Epithelial cell of prostate (primary cell): Measurements from ENCODE around the gene REEP6.
"Not testable (repeated sequence)": the region's sequence is repeated elsewhere in the genome, so short reads cannot be mapped to it uniquely, and the experiment has no call there.

Source experiments
- DNase-seq: peaks from one replicate; pipeline ENCODE4 v3.0.0-alpha.2; 2011; ENCODE audit warnings: low read depth, low spot score
- H3K27ac ChIP-seq: fragments of 450-650 bp; 2 replicates; pipeline ENCODE4 v1.5.1; 2017; ENCODE audit warnings: mild to moderate bottlenecking

The REEP6 gene

DNA sequence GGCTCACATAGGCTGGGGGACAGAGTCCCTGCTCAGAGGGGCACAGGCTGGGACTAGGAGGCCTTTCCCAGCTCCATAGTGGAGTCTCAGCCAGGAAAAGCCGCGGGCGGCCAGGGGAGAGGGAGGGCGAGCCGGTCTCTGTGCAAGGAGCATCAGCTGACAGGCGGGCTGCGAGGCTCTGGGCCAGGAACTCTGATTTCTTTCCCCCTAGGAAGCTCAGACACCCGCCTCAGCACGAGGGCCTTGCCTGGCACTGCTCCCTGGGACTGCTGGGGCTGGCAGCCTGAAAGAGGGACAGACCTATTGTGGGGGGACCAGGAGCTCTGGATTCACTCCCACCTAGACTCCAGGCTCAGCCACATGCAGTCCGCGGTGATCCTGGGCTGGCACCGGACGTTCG is 30.7 kb downstream of the REEP6 start:
- DNase-seq: no peak

DNA sequence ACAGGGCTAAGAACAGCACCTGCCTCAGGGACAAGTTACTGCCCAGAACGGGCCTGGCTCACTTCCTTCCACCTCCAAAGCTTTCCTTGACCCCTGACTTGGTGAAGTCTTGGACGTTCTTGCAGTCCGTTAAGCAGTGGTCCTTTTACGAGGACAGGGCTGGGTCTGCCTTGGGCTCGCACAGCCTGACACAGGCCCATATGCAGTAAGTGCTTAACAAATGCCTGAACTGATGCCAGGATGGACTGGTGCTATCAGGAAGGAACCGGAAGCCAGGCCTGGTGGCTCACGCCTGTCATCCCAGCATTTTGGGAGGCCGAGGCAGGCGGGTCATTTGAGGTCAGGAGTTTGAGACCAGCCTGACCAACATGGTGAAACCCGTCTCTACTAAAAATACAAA is 31.1 kb downstream of the REEP6 start:
- H3K27ac ChIP-seq: no peak overlapping the region
- DNase-seq: no peak

More for the DNA sequence above, 30.7 kb downstream of the REEP6 start:
- no peak overlapping the region for H3K27ac ChIP-seq

DNA sequence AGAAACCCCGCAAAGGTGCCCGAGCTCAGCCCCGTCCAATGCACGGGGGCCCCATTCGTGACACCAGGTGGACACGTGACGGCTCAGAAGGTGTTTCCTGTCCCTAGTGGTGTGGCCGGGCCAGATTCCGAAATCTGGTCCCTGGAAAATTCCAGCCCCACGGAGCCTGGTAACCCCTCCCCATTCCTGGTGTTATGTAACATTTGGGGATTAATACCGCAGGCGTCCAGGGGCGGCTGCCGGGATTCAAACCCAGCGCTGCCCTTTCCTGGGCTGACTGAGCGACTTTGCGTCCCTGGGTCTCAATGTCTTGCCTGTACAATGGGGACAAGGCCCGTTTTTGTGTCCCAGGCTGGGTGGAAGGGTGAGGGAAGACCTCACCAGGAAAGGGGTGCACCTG is 31.9 kb downstream of the REEP6 start:
- no peak for DNase-seq
- H3K27ac ChIP-seq: no peak overlapping the region

DNA sequence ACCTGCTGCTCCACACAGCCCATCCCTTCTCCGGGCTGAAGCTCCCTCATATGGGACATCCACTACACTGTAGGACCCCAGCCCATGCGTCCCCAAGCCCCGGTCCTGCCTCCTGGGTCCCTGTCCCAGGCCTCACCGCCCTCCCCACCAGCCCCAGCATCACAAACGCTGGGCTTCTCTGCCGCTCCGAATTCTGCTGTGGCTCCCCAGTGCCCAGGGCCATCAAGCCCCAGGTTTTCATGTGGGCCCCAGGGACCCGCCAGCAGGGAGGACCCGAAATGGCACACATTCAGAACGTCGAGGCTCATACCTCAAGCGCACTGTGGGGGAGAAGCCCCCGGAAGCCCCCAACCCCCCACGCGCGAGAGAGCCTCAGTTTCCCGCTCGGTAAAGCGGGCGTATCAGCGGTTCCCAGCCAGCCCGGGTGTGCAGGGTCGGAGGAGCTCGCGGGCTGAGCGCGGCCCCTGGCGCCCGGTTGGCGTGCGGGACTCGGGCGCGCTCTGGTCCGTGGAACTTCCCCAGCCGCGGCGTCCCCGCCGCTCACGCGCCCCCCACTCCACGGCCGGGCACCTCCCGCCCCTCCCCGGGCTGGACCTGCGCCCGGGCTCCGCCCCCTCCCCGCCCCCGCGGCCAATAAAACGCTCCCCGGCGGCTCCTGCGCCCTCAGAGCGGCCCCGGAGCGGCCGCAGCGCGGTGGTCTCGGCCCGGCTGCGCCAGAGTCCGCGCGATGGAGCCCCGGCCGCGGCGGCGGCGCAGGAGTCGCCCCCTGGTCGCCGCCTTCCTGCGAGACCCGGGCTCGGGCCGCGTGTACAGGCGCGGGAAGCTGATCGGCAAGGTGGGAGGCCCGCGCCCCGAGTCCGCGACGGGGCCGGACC is 32.7 kb downstream of the REEP6 start, which contains the start of gene PLK5:
Gene PLK5 (plus strand): TSS at position 666 of the 875 bp plus-strand sequence. CDS start 2,920 bp downstream, outside the sequence.
- DNase-seq: no peak
- H3K27ac ChIP-seq: no peak within 1 kb of the TSS

DNA sequence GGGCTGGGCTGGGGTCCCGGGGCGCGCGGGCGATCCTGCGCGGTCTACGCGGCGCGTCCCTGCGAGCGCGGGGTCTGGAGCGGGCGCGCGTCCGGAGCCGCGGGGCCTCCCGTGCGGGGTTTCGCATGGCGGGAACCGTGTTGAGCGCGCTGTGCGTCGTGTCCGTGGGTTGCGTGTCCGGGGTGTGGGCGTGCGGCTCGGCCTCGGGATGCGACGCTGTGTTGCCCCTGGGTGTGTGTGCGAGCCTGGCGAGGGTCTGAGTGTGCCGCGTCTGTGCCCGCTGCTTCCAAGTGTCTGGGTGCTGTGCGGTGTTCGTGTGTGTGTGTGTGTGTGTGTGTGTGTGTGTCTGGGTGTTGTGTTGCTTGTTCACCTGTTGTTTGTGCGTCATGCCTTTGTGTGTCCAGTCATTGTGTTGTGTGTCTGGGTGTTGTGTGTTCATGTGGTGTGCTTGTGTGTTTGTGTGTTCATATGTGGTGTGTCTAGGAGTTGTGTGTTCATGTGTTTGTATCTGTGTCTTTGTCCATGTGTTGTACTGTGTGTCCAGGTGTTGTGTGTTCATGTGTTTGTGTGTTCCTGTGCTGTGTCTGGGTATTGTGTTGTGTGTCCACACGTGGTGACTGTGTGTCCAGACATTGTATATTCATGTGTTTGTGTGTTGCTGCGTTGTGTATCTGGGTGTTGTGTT is 33.4 kb downstream of the REEP6 start:
- no peak for DNase-seq
- H3K27ac ChIP-seq: no peak overlapping the region

DNA sequence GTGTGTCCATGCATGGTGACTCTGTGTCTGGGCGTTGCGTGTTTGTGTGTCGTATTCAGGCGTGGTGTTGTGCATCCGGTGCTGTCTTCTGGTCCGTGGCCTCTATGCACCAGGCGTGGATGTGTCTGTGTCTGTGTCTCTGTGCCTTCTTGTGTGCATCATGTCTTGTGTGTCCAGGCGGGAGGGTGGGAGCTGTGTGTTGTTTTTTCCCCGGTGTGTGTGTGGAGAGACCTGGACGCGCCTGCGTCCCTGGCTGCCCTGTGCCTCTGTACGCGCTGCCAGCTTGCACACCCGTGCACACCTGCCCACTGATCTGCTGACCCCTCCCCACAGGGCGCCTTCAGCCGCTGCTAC is 34.0 kb downstream of the REEP6 start:
- DNase-seq: no peak
- no peak overlapping the region for H3K27ac ChIP-seq

DNA sequence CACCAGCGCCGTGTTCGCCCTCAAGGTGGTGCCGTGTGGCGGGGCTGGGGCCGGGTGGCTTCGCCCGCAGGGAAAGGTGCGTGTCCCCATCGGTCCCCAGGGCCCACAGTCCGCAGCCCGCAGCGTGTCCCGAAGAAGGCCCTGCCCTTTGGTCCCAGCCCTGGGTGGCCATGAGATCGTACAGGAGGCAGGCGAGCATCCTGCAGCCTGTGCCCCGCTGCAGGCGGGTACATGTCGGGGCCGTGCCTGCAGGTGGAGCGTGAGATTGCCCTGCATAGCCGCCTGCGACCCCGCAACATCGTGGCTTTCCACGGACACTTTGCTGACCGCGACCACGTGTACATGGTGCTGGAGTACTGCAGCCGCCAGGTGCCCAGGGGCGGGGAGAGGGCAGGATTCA is 34.4 kb downstream of the REEP6 start:
- no peak for DNase-seq
- no peak overlapping the region for H3K27ac ChIP-seq

DNA sequence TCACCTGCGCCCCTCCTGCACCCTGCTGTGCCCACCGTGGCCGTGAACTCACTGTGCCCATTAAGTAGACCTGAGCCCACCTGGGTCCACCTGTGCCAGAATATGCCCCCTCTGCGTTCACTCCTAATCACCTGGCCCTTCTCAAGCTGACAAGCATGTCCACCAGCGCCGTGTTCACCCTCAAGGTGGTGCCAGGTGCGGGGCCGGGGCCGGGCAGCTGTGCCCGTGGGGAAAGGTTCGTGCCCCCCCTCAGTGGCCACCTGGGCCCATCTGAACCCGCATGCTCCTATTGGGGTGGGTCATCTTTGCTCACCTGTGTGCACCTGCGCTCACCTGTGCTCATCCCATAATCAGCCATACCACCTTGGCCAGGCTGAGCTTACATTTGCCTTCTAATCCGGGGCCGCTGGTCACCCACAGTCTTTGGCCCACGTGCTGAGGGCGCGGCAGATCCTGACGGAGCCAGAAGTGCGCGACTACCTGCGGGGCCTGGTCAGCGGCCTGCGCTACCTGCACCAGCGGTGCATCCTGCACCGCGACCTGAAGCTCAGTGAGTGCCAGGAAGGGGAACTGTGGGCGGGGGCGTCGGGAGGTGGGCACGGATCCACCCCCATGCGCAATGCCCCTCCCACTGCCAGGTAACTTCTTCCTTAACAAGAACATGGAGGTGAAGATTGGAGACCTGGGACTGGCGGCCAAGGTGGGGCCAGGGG is 35.2 kb downstream of the REEP6 start:
- H3K27ac ChIP-seq: no peak overlapping the region
- DNase-seq: no peak

DNA sequence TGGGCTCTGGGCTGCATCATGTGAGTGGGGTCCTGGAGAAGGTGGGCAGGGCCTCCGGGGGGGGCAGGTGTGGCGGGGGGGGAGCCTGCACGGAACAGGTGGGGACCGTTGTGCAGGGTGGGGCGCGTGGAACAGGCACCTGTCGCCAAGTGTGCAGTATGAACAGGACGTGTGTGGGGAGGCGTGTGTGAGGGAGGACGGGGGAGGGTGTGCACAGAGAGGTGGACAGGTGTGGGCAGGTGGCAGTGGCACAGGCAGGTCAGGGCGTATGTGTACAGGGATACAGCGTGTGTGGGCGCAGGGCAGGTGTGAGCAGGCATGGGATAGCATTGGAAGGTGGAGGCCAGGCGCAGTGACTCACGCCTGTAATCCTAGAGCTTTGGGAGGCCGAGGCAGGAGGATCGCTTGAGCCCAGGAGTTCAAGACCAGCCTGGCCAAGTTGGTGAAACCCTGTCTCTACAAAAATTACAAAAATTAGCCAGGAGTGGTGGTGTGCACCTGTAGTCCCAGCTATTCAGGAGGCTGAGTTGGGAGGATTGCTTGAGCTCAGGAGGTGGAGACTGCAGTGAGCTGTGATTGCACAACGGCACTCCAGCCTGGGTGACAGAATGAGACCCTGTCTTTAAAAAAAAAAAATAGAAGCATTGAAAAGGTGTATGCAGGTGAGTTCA is 36.1 kb downstream of the REEP6 start:
- no peak for DNase-seq
- no peak overlapping the region for H3K27ac ChIP-seq

DNA sequence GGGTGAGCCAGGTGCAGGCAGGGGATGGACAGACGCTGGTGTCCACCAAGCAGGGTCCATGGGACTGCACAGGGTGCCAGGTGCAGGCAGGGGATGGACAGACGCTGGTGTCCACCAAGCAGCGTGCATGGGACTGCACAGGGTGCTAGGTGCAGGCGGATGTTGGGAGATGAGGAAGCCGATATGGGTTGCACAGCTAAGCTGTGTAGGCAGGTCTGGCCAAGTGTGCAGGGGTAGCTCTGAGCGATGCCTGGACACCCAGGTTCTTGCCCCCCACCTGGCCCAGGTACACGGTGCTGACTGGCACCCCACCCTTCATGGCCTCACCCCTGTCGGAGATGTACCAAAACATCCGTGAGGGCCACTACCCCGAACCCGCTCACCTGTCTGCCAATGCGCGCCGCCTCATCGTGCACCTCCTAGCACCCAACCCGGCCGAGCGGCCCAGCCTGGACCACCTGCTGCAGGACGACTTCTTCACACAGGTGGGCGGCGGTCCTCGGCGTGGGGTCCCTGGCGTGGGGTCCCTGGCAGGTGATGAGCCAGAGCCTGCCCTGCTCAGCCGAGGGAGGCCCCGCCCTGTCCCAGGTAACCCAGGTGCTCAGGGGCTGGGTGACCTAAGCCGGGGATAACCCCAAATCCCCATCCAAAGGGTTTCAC is 36.8 kb downstream of the REEP6 start:
- H3K27ac ChIP-seq: no peak overlapping the region
- no peak for DNase-seq

DNA sequence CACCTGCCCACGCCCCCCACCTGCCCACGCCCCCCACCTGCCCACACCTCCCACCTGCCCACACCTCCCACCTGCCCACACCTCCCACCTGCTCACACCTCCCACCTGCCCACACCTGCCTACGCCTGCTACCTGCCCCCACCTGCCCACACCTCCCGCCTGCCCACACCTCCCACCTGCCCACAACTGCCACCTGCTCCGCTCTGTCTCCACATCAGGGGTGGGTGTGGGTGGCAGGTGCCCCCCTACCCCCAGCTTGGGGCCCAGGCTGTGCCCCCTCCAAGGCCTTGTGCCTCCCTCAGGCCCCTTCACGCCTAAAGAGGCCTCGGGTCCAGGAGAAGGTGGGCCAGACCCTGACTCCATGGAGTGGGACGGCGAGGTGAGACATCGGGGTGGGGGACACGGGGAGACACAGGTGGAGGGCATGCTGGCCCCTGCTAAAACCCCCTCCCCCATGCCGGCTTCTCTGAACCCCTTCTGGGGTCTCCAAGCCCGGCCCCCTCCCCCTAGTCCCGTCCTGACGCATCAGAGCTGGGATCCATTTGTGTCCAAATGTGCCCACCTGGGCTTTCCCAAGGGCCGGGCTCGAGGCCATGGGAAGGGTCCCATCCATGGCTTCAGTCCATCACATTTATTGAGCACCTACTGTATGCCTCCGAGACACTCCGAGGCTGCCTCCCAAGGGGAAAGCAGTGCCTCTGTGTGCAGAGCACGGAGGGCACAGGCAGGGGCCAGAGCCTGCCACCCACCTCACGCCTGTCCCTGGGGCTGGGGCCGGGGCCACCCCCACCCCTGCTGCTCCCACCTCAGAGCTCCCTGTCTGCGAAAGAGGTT is 37.8 kb downstream of the REEP6 start:
- no peak for DNase-seq
- H3K27ac ChIP-seq: no peak overlapping the region

DNA sequence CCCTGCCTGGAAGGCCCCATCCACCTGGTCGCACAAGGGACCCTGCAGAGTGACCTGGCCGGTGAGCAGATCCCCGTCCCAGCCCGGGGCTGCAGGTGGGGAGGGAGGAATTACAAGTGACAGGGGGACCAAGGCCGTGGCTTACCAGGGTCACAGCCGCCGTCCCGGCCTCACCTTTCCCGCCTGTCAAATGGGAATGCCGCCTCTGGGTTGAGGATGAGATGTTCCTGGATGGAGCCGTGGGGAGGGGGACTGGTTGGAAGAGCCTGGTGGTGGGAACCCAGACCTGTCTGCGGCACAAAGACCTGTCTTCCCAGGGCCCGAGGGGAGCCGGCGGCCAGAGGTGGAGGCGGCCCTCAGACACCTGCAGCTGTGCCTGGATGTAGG is 38.4 kb downstream of the REEP6 start:
- DNase-seq: no peak
- no peak overlapping the region for H3K27ac ChIP-seq

DNA sequence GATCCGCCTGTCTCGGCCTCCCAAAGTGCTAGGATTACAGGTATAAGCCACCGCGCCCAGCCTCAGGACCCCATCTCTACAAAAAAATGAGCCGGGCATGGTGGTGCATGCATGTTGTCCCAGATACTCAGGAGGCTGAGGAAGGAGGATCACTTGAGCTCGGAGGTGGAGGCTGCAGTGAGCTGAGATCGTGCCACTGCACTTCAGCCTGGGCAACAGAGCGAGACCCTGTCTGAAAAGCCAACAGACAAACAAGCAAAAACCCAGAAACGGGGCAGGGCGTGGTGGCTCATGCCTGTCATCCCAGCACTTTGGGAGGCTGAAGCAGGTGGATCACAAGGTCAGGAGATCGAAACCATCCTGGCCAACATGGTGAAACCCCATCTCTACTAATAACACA is 39.9 kb downstream of the REEP6 start:
- DNase-seq, H3K27ac ChIP-seq: not testable (repeated sequence)

DNA sequence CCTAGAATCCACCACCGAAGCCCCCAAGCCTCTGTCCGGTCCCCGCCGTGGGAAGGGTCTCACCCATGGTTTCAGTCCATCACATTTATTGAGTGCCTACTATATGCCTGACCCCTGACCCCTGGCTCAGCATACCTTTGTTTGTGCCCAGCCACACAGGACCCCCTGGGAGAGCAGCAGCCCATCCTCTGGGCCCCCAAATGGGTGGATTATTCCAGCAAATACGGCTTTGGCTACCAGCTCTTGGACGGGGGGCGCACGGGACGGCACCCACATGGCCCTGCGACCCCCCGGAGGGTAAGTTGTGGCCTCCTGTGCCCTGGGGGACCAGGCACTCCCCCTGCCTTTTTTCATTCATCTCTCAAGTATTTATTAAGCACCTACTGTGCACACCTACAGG is 40.6 kb downstream of the REEP6 start:
- no peak overlapping the region for H3K27ac ChIP-seq
- DNase-seq: no peak

DNA sequence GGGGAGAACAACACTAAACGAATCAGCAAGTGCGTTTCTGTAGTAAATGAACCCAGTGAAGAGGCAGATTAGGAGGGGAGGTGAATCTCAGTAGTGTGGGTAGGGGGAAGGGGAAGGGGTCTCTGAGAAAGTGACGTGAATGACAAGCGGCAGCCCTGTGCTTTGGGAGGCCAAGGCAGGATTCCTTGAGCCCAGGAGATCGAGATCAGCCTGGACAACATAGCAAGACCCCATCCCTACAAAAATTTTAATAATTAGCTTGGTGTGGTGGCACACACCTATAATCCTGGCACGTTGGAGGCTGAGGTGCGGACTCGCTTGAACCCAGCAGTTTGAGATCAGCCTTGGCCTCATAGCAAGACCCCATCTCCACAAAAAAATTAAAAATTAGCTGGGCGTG is 41.0 kb downstream of the REEP6 start:
- no peak overlapping the region for H3K27ac ChIP-seq
- no peak for DNase-seq

DNA sequence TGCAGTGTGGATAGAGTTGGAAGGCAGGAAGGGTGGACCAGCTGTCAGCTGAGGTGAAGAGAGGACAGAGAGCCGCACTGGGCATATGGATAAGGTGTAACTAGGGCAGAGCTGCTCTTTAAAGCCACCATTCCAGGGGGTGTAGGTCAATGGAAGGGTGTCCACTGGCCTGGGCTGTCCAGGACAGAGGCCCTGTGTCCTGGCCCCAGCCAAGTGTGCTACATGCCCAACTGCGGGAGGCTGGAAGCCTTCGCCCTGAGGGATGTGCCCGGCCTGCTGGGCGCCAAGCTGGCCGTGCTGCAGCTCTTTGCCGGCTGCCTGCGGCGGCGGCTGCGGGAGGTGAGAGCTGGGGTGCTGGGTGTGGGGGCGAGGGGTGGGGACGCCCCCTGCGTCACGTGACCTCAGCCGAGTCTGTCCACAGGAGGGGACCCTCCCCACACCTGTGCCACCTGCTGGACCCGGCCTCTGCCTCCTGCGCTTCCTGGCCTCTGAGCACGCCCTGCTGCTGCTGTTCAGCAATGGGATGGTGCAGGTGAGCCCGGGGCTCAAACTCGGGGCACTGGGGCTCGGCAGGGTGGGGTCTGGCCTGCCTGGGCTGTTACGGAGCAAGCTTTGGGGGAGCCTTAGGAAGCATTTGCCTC is 42.6 kb downstream of the REEP6 start:
- no peak overlapping the region for H3K27ac ChIP-seq
- no peak for DNase-seq

DNA sequence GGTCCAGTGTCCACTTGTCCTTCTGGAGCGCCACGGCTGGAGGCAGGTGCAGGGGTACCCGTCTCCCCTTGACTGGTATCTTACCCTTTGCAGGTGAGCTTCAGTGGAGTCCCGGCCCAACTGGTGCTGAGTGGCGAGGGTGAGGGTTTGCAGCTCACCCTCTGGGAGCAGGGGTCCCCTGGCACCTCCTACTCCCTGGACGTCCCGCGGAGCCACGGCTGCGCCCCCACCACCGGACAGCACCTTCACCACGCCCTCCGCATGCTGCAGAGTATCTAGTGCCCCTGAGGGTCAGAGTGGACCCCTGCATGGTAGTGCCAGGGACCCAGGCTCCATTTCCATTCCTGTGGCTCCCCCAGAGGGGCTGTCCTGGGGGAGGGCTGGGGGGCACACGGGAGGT is 44.0 kb downstream of the REEP6 start:
- no peak overlapping the region for H3K27ac ChIP-seq
- DNase-seq: no peak

DNA sequence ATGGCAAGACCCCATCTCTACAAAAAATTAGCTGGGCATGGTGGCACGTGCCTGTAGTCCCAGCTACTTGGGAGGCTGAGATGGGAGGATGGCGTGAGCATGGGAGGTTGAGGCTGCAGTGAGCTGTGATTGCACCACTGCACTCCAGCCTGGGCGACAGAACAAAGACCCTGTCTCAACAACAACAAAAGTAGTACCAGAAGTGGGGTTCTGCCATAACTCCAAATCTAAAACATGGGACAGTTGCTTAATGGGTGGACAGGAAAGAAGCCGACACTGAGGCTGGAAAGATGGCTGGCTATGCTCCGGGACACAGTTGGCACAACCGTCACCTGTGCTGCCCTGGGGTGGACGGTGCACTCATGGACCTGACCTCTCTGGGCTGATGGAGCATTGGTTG is 44.7 kb downstream of the REEP6 start:
- H3K27ac ChIP-seq, DNase-seq: not testable (repeated sequence)

DNA sequence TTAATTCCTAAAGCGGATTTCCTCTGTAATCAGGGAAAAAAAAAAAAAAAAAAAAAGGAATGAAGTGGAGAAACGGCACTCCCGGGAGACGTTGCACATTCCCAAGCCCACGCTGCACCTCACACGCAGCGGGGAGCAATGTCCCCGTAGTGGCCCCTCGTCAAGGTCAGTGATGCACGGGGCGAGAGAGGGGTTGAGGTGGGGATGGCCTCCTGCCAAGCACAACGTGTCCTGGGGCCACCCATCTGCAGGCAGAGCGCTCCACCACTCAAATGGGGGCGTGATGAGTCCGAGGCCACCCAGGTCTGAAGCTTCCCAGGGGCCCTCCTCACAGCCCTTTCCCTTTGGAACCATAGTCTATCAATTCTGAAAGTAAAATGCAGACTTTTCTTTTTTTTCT is 48.0 kb downstream of the REEP6 start:
- no peak overlapping the region for H3K27ac ChIP-seq
- DNase-seq: no peak
